Measurements from ENCODE around the gene GARIN1A. TPM values are rescaled to one million over a fixed set of nuclear protein-coding genes. Genes with fewer than 3 reads are reported as not detected.
"Not testable (repeated sequence)": the region's sequence is repeated elsewhere in the genome, so short reads cannot be mapped to it uniquely, and the experiment has no call there.

The GARIN1A gene
- total and polyA plus RNA-seq, 7 experiments from 2014 or later: 0.70 to 2.8 (median 1.8) TPM; not detected in 2

DNA sequence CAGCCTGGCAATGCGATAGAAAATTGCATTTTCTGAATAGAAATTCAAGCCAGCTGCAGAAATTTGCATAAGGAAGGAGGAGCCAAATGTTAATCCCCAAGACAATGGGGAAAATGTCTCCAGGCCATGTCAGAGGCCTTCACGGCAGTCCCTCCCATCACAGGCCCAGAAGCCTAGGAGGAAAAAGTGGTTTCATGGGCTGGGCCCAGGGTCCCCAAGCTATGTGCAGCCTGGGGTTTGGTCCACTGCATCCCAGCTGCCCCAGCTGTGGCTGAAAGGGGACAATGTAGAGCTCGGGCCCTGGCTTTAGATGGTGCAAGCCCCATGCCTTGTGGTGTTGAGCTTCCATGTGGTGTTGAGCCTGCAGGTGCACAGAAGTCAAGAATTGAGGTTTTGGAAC, 10.0 kb upstream of the GARIN1A start:
- ATAC-seq: no peak
- Mint-ChIP-seq H3K27me3 (no peaks in the 10 kb centered on the region), H3K27ac (no peak overlapping the region), H3K4me3 (no peak overlapping the region), H3K9me3 (peaks cover 0 to 34% (median 16%) of the 10 kb centered on the region in 11 donors), H3K36me3 (peaks cover 6 to 31% (median 15%) of the 10 kb centered on the region in 5 donors), H3K4me1 (no peaks in the 10 kb centered on the region)
- H3K27me3 ChIP-seq (ENCODE audit: control insufficient read depth in 2 of 2, insufficient read depth in 2 of 2, low read length in 2 of 2): no peaks in the 10 kb centered on the region
- intact Hi-C loops (cut with micrococcal nuclease): no loop called here
- peaks cover 0 to 10% (median 0%) of the 10 kb centered on the region in 3 experiments for H3K9me3 ChIP-seq (ENCODE audit: control insufficient read depth in 2 of 3, low read length in 3 of 3)
- no peak overlapping the region for H3K4me3 ChIP-seq (ENCODE audit: low read length)
- CTCF ChIA-PET: no interaction called here
- POLR2A ChIA-PET: interaction anchor here (1.4 kb wide), 1 partner anchor 9 kb away, joined by 3 read pairs; the partner anchor contains the start of gene GARIN1A
- no peaks in the 10 kb centered on the region for H3K4me1 ChIP-seq (ENCODE audit: control insufficient read depth in 2 of 2, insufficient read depth in 2 of 2, low read length in 2 of 2)
- no peaks in the 10 kb centered on the region for H3K36me3 ChIP-seq (ENCODE audit: control insufficient read depth in 2 of 3, insufficient read depth in 3 of 3, low read length in 3 of 3)
- no peak overlapping the region for H3K27ac ChIP-seq (ENCODE audit: low read depth, low read length)
- no peak for DNase-seq

GRCh38 chr7:128663223-128663622, 8.9 kb upstream of the GARIN1A start:
- peaks cover 6 to 31% (median 15%) of the 10 kb centered on the region in 5 donors for H3K36me3 Mint-ChIP-seq
- intact Hi-C loops (cut with micrococcal nuclease); H3K27ac ChIP-seq (ENCODE audit: low read depth, low read length); H3K4me1 ChIP-seq (ENCODE audit: control insufficient read depth in 2 of 2, insufficient read depth in 2 of 2, low read length in 2 of 2); H3K4me3 ChIP-seq (ENCODE audit: low read length); H3K4me1 Mint-ChIP-seq; DNase-seq; H3K4me3 Mint-ChIP-seq; POLR2A ChIA-PET; CTCF ChIA-PET; H3K36me3 ChIP-seq (ENCODE audit: control insufficient read depth in 2 of 3, insufficient read depth in 3 of 3, low read length in 3 of 3); H3K27me3 Mint-ChIP-seq; H3K27me3 ChIP-seq (ENCODE audit: control insufficient read depth in 2 of 2, insufficient read depth in 2 of 2, low read length in 2 of 2); ATAC-seq: not testable (repeated sequence)
- peak overlapping the region in 1 of 9 donors; percentile 19 for H3K27ac Mint-ChIP-seq
- H3K9me3 ChIP-seq (ENCODE audit: control insufficient read depth in 2 of 3, low read length in 3 of 3): peaks cover 0 to 10% (median 0%) of the 10 kb centered on the region in 3 experiments
- H3K9me3 Mint-ChIP-seq: peaks cover 0 to 34% (median 16%) of the 10 kb centered on the region in 11 donors

DNA sequence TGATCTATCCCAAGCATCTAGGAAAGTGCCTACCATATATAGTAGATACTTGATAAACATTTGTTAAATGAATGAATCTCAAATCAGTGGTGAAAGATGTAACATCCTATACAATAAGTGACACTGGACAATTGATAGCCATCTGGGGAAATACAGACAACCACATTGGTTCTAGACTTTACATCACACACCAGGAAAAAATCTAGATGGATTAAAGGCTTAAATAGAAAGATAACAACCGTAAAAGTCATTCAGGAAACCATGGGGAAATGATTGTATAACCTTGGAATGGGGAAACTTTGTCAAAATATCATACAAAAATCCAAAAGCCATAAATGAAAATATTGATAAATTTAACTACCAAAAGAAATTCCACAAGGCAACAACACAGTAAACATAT, 7.0 kb upstream of the GARIN1A start:
- H3K9me3 Mint-ChIP-seq: peaks cover 0 to 34% (median 16%) of the 10 kb centered on the region in 11 donors
- no peak overlapping the region for H3K4me3 ChIP-seq (ENCODE audit: low read length)
- ChIA-PET POLR2A (interaction anchor here (0.7 kb wide), 1 partner anchor 27 kb away, joined by 3 read pairs; no protein-coding TSS in a partner anchor), CTCF (no interaction called here)
- H3K4me1 Mint-ChIP-seq: no peaks in the 10 kb centered on the region
- H3K27ac ChIP-seq (ENCODE audit: low read depth, low read length): no peak overlapping the region
- ATAC-seq (no peak), DNase-seq (no peak)
- peaks cover 6 to 27% (median 15%) of the 10 kb centered on the region in 5 donors for H3K36me3 Mint-ChIP-seq
- peaks cover 0 to 10% (median 0%) of the 10 kb centered on the region in 3 experiments for H3K9me3 ChIP-seq (ENCODE audit: control insufficient read depth in 2 of 3, low read length in 3 of 3)
- H3K27ac Mint-ChIP-seq: peak overlapping the region in 1 of 9 donors; percentile 19
- no peaks in the 10 kb centered on the region for H3K36me3 ChIP-seq (ENCODE audit: control insufficient read depth in 2 of 3, insufficient read depth in 3 of 3, low read length in 3 of 3)
- no peaks in the 10 kb centered on the region for H3K27me3 ChIP-seq (ENCODE audit: control insufficient read depth in 2 of 2, insufficient read depth in 2 of 2, low read length in 2 of 2)
- no peak overlapping the region for H3K4me3 Mint-ChIP-seq
- intact Hi-C loops (cut with micrococcal nuclease): no loop called here
- H3K4me1 ChIP-seq (ENCODE audit: control insufficient read depth in 2 of 2, insufficient read depth in 2 of 2, low read length in 2 of 2): no peaks in the 10 kb centered on the region
- H3K27me3 Mint-ChIP-seq: no peaks in the 10 kb centered on the region

DNA sequence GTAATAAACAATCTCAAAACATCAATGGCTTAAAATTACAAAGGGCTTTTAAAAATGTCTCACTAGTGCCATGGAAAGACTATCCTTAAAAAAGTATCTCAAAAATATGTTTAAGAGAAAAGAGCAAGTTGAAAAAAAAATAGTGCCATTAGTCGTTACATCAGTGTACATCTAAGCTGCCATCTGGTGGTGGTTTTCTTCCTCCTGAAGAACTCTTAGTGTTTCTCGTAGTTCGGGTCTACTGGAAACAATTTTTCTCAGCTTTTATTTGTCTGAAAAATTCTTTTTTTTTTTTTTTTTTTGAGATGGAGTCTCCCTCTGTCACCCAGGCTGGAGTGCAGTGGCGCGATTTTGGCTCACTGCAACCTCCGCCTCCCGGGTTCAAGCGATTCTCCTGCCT, 5.9 kb upstream of the GARIN1A start:
- no peak overlapping the region for H3K4me3 Mint-ChIP-seq
- no peak overlapping the region for H3K4me3 ChIP-seq (ENCODE audit: low read length)
- H3K4me1 ChIP-seq (ENCODE audit: control insufficient read depth in 2 of 2, insufficient read depth in 2 of 2, low read length in 2 of 2): no peaks in the 10 kb centered on the region
- CTCF ChIA-PET: no interaction called here
- intact Hi-C loops (cut with micrococcal nuclease): no loop called here
- POLR2A ChIA-PET: no interaction called here
- H3K9me3 ChIP-seq (ENCODE audit: control insufficient read depth in 2 of 3, low read length in 3 of 3): peaks cover 0 to 10% (median 0%) of the 10 kb centered on the region in 3 experiments
- no peaks in the 10 kb centered on the region for H3K27me3 Mint-ChIP-seq
- H3K9me3 Mint-ChIP-seq: peaks cover 0 to 23% (median 12%) of the 10 kb centered on the region in 11 donors
- H3K27ac ChIP-seq (ENCODE audit: low read depth, low read length): no peak overlapping the region
- peaks cover 6 to 20% (median 14%) of the 10 kb centered on the region in 5 donors for H3K36me3 Mint-ChIP-seq
- ATAC-seq (no peak), DNase-seq (no peak)
- H3K4me1 Mint-ChIP-seq: no peaks in the 10 kb centered on the region
- H3K36me3 ChIP-seq (ENCODE audit: control insufficient read depth in 2 of 3, insufficient read depth in 3 of 3, low read length in 3 of 3): no peaks in the 10 kb centered on the region
- no peak overlapping the region for H3K27ac Mint-ChIP-seq
- H3K27me3 ChIP-seq (ENCODE audit: control insufficient read depth in 2 of 2, insufficient read depth in 2 of 2, low read length in 2 of 2): no peaks in the 10 kb centered on the region

DNA sequence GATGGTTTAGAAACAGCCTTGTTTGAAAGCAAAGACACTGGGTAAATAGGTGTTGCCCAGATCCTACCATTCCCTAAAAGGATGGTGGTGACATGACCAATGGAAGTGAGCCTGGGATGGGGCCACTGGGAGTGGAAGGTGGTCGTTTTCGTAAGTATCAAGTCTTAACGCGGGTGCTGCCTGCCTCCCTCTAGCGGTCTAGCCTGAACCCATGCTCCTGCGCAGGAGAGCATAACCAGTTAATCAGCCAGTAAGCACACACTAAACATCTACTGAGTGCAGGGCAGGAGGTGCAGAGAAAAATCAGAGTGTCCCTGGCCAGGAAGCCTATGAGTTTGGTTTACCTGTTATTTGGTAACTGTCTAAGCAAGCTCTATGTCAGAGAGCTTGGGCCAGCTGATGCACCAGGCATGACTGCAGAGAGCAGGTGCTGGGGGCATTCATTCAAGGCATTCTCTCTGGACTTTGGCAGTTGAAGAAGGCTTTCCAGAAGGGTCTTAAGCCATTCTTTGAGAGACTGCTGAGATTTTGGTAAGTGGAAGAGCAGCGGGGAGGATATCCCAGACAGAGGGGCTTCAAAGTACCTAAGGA, 930 bp downstream of the GARIN1A start:
- Histone ChIP-seq H3K27me3 (ENCODE audit: control insufficient read depth in 2 of 2, insufficient read depth in 2 of 2, low read length in 2 of 2) (peaks cover 0 to 4% of the 10 kb centered on the region in 2 donors), H3K4me3 (ENCODE audit: low read length) (no peak overlapping the region), H3K36me3 (ENCODE audit: control insufficient read depth in 2 of 3, insufficient read depth in 3 of 3, low read length in 3 of 3) (no peaks in the 10 kb centered on the region), H3K4me1 (ENCODE audit: control insufficient read depth in 2 of 2, insufficient read depth in 2 of 2, low read length in 2 of 2) (peaks cover 0 to 3% of the 10 kb centered on the region in 2 donors), H3K9me3 (ENCODE audit: control insufficient read depth in 2 of 3, low read length in 3 of 3) (no peaks in the 10 kb centered on the region), H3K27ac (ENCODE audit: low read depth, low read length) (no peak overlapping the region)
- Mint-ChIP-seq H3K27ac (peak overlapping the region in 2 of 9 donors; percentile 20 to 26), H3K9me3 (peaks cover 0 to 2% (median 0%) of the 10 kb centered on the region in 11 donors), H3K27me3 (peaks cover 0 to 18% (median 8%) of the 10 kb centered on the region in 5 donors), H3K36me3 (no peaks in the 10 kb centered on the region), H3K4me1 (peaks cover 4 to 16% (median 9%) of the 10 kb centered on the region in 7 donors), H3K4me3 (peak overlapping the region in 1 of 10 donors; percentile 23)
- intact Hi-C loops (cut with micrococcal nuclease): no loop called here
- DNase-seq: peak in 2 of 9 donors; percentile 11 to 20
- POLR2A ChIA-PET: interaction anchor here (0.7 kb wide), 1 partner anchor 190 kb away, joined by 4 read pairs; the partner anchor contains the start of gene ATP6V1F
- ATAC-seq: peak; percentile 47
- CTCF ChIA-PET: interaction anchor here (0.6 kb wide), 1 partner anchor 373 kb away, joined by 3 read pairs; no protein-coding TSS in a partner anchor

DNA sequence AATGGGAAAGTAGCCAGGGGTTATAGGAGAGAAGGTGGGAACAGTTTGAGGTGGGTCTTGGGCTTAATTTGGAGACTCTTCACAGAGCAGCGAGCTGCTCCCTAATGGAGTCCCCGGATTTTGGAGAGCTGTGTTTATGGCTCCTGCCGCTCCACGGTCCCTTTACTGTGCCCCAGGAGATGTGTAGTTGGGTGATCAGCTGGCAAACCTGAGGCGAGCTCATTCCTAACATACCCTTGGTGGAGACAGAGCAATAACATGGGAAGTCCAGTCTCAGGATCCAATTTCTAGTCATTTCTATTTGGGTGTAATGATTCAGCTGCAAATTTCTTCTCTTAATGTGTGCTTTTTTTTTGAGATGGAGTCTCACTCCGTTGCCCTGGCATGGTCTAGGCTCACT, 1.5 kb downstream of the GARIN1A start:
- Mint-ChIP-seq H3K27ac (peak overlapping the region in 1 of 9 donors; percentile 20), H3K9me3 (peaks cover 0 to 2% (median 0%) of the 10 kb centered on the region in 11 donors), H3K4me1 (peaks cover 4 to 16% (median 9%) of the 10 kb centered on the region in 7 donors), H3K27me3 (peaks cover 0 to 18% (median 11%) of the 10 kb centered on the region in 5 donors), H3K36me3 (no peaks in the 10 kb centered on the region), H3K4me3 (no peak overlapping the region)
- H3K36me3 ChIP-seq (ENCODE audit: control insufficient read depth in 2 of 3, insufficient read depth in 3 of 3, low read length in 3 of 3): no peaks in the 10 kb centered on the region
- no peak overlapping the region for H3K4me3 ChIP-seq (ENCODE audit: low read length)
- no peaks in the 10 kb centered on the region for H3K9me3 ChIP-seq (ENCODE audit: control insufficient read depth in 2 of 3, low read length in 3 of 3)
- POLR2A ChIA-PET: interaction anchor here (0.7 kb wide), 1 partner anchor 189 kb away, joined by 4 read pairs; the partner anchor contains the start of gene ATP6V1F
- no peak overlapping the region for H3K27ac ChIP-seq (ENCODE audit: low read depth, low read length)
- H3K4me1 ChIP-seq (ENCODE audit: control insufficient read depth in 2 of 2, insufficient read depth in 2 of 2, low read length in 2 of 2): peaks cover 0 to 3% of the 10 kb centered on the region in 2 donors
- peaks cover 0 to 4% of the 10 kb centered on the region in 2 donors for H3K27me3 ChIP-seq (ENCODE audit: control insufficient read depth in 2 of 2, insufficient read depth in 2 of 2, low read length in 2 of 2)
- DNase-seq (no peak), ATAC-seq (no peak)
- intact Hi-C loops (cut with micrococcal nuclease): no loop called here
- CTCF ChIA-PET: no interaction called here

Data from naive thymus-derived CD4-positive, alpha-beta T cell (primary cell).